GM12875 (cell line): ENCODE data around the gene SLC35B1.

Source experiments
- H3K4me3 ChIP-seq: one replicate; pipeline ENCODE4 v1.5.1; 2011; ENCODE audit warnings: low read depth, low read length, control low read depth
- CTCF ChIP-seq: IDR thresholded peaks from 2 replicates; pipeline ENCODE4 v1.5.1; 2011; ENCODE audit warnings: low read depth, mild to moderate bottlenecking, control low read depth, inconsistent platforms, low read length, moderate library complexity, borderline replicate concordance; ENCODE audit not compliant: insufficient read depth

The SLC35B1 gene

GRCh38 chr17:49699966-49700575 is 7.7 kb downstream of the SLC35B1 start:
- no peak for TF ChIP-seq CTCF
- H3K4me3 ChIP-seq = no peak overlapping the region

GRCh38 chr17:49698005-49698404 is 9.8 kb downstream of the SLC35B1 start:
- no peak for TF ChIP-seq CTCF
- no peak overlapping the region for H3K4me3 ChIP-seq

- H3K4me3 ChIP-seq = no peak overlapping the region
- no peak for TF ChIP-seq CTCF
These were observed 11.5 kb downstream of the SLC35B1 start for GRCh38 chr17:49696233-49696761.

- no peak for TF ChIP-seq CTCF
- no peak overlapping the region for H3K4me3 ChIP-seq
These were observed 12.0 kb downstream of the SLC35B1 start for GRCh38 chr17:49695698-49696232.

- TF ChIP-seq CTCF = peak; percentile 72
- no peak overlapping the region for H3K4me3 ChIP-seq
These were observed 12.7 kb downstream of the SLC35B1 start for GRCh38 chr17:49694847-49695697.

GRCh38 chr17:49692751-49693150 is 15.0 kb downstream of the SLC35B1 start:
- no peak for TF ChIP-seq CTCF
- no peak overlapping the region for H3K4me3 ChIP-seq

- no peak for TF ChIP-seq CTCF
- H3K4me3 ChIP-seq = no peak overlapping the region
These were observed 16.0 kb downstream of the SLC35B1 start for GRCh38 chr17:49691677-49692191.
